ENCODE data around the gene EPB41L2.

Gene EPB41L2

GRCh38 chr6:130973521-130974277 is 89.3 kb downstream of the EPB41L2 start:
- TF ChIP-seq ZFX (IDR thresholded peaks at IDR 0.05; ENCODE audit: borderline replicate concordance) (no peak), CTCF (IDR thresholded peaks at IDR 0.05) (no peak)
- no peak overlapping the region for H3K27ac ChIP-seq

- TF ChIP-seq ZFX (IDR thresholded peaks at IDR 0.05; ENCODE audit: borderline replicate concordance) (no peak), CTCF (IDR thresholded peaks at IDR 0.05) (no peak)
- no peak overlapping the region for H3K27ac ChIP-seq
These were observed 91.5 kb downstream of the EPB41L2 start for GRCh38 chr6:130971504-130971903.

- no peak overlapping the region for H3K27ac ChIP-seq
- TF ChIP-seq CTCF (IDR thresholded peaks at IDR 0.05) (no peak), ZFX (IDR thresholded peaks at IDR 0.05; ENCODE audit: borderline replicate concordance) (no peak)
These were observed 92.1 kb downstream of the EPB41L2 start for GRCh38 chr6:130970839-130971410.

DNA sequence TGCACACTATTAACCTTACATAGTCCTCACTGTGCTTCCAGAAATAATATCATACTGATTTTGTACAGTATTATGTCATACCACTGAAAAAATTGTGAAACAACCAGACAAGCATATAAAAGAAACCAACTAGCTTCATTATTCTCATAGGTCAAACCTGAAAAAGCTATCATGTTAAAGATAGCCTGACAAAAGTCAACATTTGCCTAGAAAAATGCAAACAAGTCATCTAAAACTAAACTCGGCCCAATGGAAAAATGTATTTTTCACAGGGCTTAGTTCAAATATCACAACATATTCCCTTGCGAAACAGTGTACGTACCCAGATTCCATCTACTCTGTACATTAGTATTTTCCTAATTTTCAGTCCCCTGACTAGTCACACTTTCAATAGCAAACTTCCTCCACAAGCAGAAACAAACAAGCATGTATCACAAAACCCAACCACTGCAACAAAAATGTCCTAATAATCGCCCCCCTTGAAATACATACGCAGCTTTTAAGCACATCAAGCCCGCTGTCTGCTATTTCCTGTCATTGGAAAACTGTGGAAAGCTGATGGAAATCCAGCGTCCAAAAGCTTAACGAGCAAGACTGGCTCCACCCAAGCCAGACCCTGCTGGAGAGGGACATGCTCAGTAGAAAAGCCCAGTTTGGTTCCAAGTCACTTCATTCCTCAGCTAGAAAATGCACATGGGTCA is 93.1 kb downstream of the EPB41L2 start:
- no peak for TF ChIP-seq ZFX (IDR thresholded peaks at IDR 0.05; ENCODE audit: borderline replicate concordance)
- H3K27ac ChIP-seq: no peak overlapping the region

DNA sequence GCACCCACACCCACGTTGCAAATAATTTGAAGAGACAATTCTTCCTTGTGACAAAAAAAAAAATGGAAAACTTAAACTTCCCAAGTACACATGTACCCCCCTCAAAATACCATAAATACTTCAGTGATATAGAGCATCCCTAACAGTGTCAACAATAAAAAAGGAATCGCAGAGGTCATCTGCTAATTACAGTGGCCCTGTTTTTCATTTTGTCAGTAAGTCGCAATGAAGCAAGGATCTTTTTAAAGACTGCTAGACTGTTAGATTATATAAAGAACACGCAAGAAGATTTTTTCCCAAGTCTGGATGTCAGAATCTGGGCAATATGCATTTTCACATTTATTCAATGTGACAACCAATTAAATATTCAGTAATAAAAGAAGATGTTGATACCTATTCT is 93.9 kb downstream of the EPB41L2 start:
- H3K27ac ChIP-seq: no peak overlapping the region
- TF ChIP-seq ZFX (IDR thresholded peaks at IDR 0.05; ENCODE audit: borderline replicate concordance) (no peak), CTCF (IDR thresholded peaks at IDR 0.05) (no peak)

DNA sequence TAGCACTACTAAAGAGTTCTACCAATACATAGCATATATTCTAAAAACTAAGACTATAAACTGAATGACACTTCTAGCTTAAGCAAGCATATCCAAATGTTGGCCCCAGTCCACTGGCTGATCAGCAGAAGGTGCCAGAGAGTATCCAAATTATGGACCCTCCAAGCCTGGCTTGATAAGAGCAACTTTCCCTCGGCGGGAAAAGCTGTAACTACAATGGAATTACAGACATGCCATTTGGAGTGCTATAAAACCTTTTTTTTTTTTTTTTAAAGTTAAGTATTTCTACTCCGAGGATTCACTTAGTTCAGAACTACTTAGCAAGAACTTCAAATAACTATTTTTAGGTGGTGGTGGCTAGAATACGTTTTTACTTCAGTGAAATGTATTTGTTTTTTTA is 94.6 kb downstream of the EPB41L2 start:
- H3K27ac ChIP-seq: no peak overlapping the region
- TF ChIP-seq CTCF (IDR thresholded peaks at IDR 0.05): no peak
- TF ChIP-seq ZFX (IDR thresholded peaks at IDR 0.05; ENCODE audit: borderline replicate concordance): no peak

- no peak overlapping the region for H3K27ac ChIP-seq
- no peak for TF ChIP-seq CTCF (IDR thresholded peaks at IDR 0.05)
These were observed 95.3 kb downstream of the EPB41L2 start for GRCh38 chr6:130967502-130968445.
